ENCODE measurements around the gene PDXDC1.
A peak's percentile ranks its signal among the peaks of the same experiment; 100 is the strongest.
"Not testable (repeated sequence)": the region's sequence is repeated elsewhere in the genome, so short reads cannot be mapped to it uniquely, and the experiment has no call there.

Gene PDXDC1

DNA sequence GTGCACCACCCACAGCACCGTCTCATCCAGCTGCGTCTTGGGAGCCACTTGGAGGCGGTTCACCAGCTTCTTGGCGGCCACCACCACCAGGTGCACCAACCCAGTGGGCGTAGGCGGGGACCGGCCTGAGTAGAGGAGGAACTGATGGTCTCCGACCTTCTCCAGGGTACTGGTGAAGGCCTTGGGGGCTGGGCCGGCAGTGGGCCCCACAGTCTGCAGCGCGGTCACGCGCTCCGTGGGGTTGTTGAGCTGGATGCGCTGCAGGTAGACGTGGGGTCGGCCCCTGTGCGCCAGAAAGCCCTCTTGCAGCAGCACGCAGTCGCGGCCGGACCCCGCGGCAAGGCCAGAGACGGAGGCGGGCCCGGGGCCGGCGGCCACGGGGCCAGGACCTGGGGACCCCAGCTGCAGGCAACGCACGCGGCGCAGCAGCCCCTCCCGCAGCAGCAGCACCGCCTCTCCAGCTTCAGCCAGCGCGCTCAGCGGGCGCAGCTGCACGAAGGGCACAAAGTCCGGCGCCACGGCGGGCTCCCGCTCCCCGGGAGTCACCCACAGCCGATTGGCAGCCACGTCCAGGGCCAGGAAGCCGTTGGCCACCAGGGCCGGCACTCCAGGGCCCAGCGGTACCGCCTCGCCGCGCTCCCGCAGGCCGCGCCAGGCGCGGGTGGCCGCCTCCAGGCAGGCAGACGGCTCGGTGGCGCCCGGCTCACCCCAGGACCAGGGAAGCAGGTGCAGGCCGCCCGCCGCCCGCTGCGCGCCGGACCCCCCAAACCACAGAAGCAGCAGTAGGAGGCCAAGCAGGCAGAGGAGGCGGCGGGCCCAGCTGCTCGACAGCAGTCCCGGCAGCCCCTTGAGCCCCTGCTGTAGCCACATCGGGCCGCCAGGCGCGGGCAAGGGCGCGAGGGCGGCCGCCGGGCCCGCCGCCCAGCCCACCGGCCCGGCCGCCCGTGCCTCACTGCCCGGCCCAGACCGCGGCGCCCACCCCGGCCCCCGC, 14.8 kb downstream of the PDXDC1 start:
- H3K4me1 ChIP-seq (ENCODE audit: control insufficient read depth in 2 of 2, insufficient read depth in 2 of 2, low read length in 2 of 2); H3K9me3 ChIP-seq (ENCODE audit: control insufficient read depth in 2 of 2, low read length in 2 of 2); H3K4me3 ChIP-seq (ENCODE audit: low read length in 2 of 2); H3K27me3 ChIP-seq (ENCODE audit: control insufficient read depth in 2 of 2, insufficient read depth in 2 of 2, low read length in 2 of 2); H3K9ac ChIP-seq (ENCODE audit: low read depth in 1 of 2, low read length in 2 of 2); H3K27ac ChIP-seq (ENCODE audit: low read depth in 2 of 2, low read length in 2 of 2): not testable (repeated sequence)
- peaks cover 8 to 11% of the 10 kb centered on the region in 2 donors for H3K36me3 ChIP-seq (ENCODE audit: control insufficient read depth in 2 of 2, insufficient read depth in 2 of 2, low read length in 2 of 2)

GRCh38 chr16:14993277-14994151, 18.7 kb downstream of the PDXDC1 start:
- H3K27ac ChIP-seq (ENCODE audit: low read depth in 2 of 2, low read length in 2 of 2); H3K4me1 ChIP-seq (ENCODE audit: control insufficient read depth in 2 of 2, insufficient read depth in 2 of 2, low read length in 2 of 2); H3K9me3 ChIP-seq (ENCODE audit: control insufficient read depth in 2 of 2, low read length in 2 of 2); H3K27me3 ChIP-seq (ENCODE audit: control insufficient read depth in 2 of 2, insufficient read depth in 2 of 2, low read length in 2 of 2); H3K36me3 ChIP-seq (ENCODE audit: control insufficient read depth in 2 of 2, insufficient read depth in 2 of 2, low read length in 2 of 2); H3K4me3 ChIP-seq (ENCODE audit: low read length in 2 of 2); H3K9ac ChIP-seq (ENCODE audit: low read depth in 1 of 2, low read length in 2 of 2): not testable (repeated sequence)

GRCh38 chr16:14996702-14997101, 21.9 kb downstream of the PDXDC1 start:
- H3K4me1 ChIP-seq (ENCODE audit: control insufficient read depth in 2 of 2, insufficient read depth in 2 of 2, low read length in 2 of 2); H3K9ac ChIP-seq (ENCODE audit: low read depth in 1 of 2, low read length in 2 of 2); H3K27ac ChIP-seq (ENCODE audit: low read depth in 2 of 2, low read length in 2 of 2); H3K9me3 ChIP-seq (ENCODE audit: control insufficient read depth in 2 of 2, low read length in 2 of 2); H3K27me3 ChIP-seq (ENCODE audit: control insufficient read depth in 2 of 2, insufficient read depth in 2 of 2, low read length in 2 of 2); H3K4me3 ChIP-seq (ENCODE audit: low read length in 2 of 2): not testable (repeated sequence)
- H3K36me3 ChIP-seq (ENCODE audit: control insufficient read depth in 2 of 2, insufficient read depth in 2 of 2, low read length in 2 of 2) = peaks cover 9 to 12% of the 10 kb centered on the region in 2 donors

DNA sequence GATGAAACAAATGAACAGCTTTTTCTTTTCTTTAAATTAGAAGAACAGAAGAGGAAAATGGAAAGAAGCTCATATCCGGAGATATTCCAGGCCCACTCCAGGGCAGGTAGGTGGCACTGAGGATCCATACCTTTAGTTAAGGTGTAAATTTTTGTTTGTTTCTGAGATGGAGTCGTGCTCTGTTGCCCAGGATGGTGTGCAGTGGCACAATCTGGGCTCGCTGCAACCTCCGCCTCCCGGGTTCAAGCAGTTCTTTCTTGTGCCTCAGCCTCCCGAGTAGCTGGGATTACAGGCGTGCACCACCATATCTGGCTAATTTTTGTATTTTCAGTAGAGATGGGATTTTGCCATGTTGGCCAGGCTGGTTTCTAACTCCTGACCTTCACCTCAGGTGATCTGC, 23.5 kb downstream of the PDXDC1 start:
- not testable (repeated sequence) for H3K4me1 ChIP-seq (ENCODE audit: control insufficient read depth in 2 of 2, insufficient read depth in 2 of 2, low read length in 2 of 2); H3K27me3 ChIP-seq (ENCODE audit: control insufficient read depth in 2 of 2, insufficient read depth in 2 of 2, low read length in 2 of 2); H3K4me3 ChIP-seq (ENCODE audit: low read length in 2 of 2); H3K9ac ChIP-seq (ENCODE audit: low read depth in 1 of 2, low read length in 2 of 2); H3K27ac ChIP-seq (ENCODE audit: low read depth in 2 of 2, low read length in 2 of 2); H3K9me3 ChIP-seq (ENCODE audit: control insufficient read depth in 2 of 2, low read length in 2 of 2)
- H3K36me3 ChIP-seq (ENCODE audit: control insufficient read depth in 2 of 2, insufficient read depth in 2 of 2, low read length in 2 of 2) = peaks cover 9 to 12% of the 10 kb centered on the region in 2 donors

DNA sequence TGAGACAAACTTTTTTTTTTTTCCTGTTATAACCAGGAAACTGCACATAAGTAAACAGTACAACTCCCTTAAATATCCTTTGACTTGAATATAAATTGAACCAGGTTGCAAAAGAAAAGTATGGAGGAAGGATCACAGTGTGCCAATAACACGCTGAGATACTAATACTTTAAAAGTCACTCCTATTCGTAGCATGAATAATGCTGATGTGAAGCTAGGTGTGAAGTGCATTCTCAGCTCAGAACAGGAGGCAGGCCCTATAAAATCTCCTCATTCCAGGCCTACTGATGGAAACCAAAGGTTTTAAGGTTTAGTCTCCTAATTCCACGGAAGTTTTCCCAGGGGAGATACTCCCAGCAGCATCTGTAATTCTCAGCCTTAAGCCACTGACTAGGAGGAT, 25.0 kb downstream of the PDXDC1 start:
- H3K4me1 ChIP-seq (ENCODE audit: control insufficient read depth in 2 of 2, insufficient read depth in 2 of 2, low read length in 2 of 2); H3K4me3 ChIP-seq (ENCODE audit: low read length in 2 of 2); H3K9me3 ChIP-seq (ENCODE audit: control insufficient read depth in 2 of 2, low read length in 2 of 2); H3K27me3 ChIP-seq (ENCODE audit: control insufficient read depth in 2 of 2, insufficient read depth in 2 of 2, low read length in 2 of 2); H3K9ac ChIP-seq (ENCODE audit: low read depth in 1 of 2, low read length in 2 of 2): not testable (repeated sequence)
- peaks cover 11 to 18% of the 10 kb centered on the region in 2 donors for H3K36me3 ChIP-seq (ENCODE audit: control insufficient read depth in 2 of 2, insufficient read depth in 2 of 2, low read length in 2 of 2)
- peak overlapping the region; percentile 67 to 76 for H3K27ac ChIP-seq (ENCODE audit: low read depth in 2 of 2, low read length in 2 of 2)

- H3K4me1 ChIP-seq (ENCODE audit: control insufficient read depth in 2 of 2, insufficient read depth in 2 of 2, low read length in 2 of 2); H3K27me3 ChIP-seq (ENCODE audit: control insufficient read depth in 2 of 2, insufficient read depth in 2 of 2, low read length in 2 of 2); H3K27ac ChIP-seq (ENCODE audit: low read depth in 2 of 2, low read length in 2 of 2); H3K9ac ChIP-seq (ENCODE audit: low read depth in 1 of 2, low read length in 2 of 2); H3K9me3 ChIP-seq (ENCODE audit: control insufficient read depth in 2 of 2, low read length in 2 of 2); H3K4me3 ChIP-seq (ENCODE audit: low read length in 2 of 2): not testable (repeated sequence)
- peaks cover 17 to 27% of the 10 kb centered on the region in 2 donors for H3K36me3 ChIP-seq (ENCODE audit: control insufficient read depth in 2 of 2, insufficient read depth in 2 of 2, low read length in 2 of 2)
Observed at GRCh38 chr16:15002448-15002847, 27.6 kb downstream of the PDXDC1 start.

- H3K4me1 ChIP-seq (ENCODE audit: control insufficient read depth in 2 of 2, insufficient read depth in 2 of 2, low read length in 2 of 2); H3K9ac ChIP-seq (ENCODE audit: low read depth in 1 of 2, low read length in 2 of 2); H3K4me3 ChIP-seq (ENCODE audit: low read length in 2 of 2); H3K27ac ChIP-seq (ENCODE audit: low read depth in 2 of 2, low read length in 2 of 2); H3K9me3 ChIP-seq (ENCODE audit: control insufficient read depth in 2 of 2, low read length in 2 of 2); H3K27me3 ChIP-seq (ENCODE audit: control insufficient read depth in 2 of 2, insufficient read depth in 2 of 2, low read length in 2 of 2): not testable (repeated sequence)
- peaks cover 24 to 35% of the 10 kb centered on the region in 2 donors for H3K36me3 ChIP-seq (ENCODE audit: control insufficient read depth in 2 of 2, insufficient read depth in 2 of 2, low read length in 2 of 2)
Observed at GRCh38 chr16:15005357-15006132, 30.7 kb downstream of the PDXDC1 start.

DNA sequence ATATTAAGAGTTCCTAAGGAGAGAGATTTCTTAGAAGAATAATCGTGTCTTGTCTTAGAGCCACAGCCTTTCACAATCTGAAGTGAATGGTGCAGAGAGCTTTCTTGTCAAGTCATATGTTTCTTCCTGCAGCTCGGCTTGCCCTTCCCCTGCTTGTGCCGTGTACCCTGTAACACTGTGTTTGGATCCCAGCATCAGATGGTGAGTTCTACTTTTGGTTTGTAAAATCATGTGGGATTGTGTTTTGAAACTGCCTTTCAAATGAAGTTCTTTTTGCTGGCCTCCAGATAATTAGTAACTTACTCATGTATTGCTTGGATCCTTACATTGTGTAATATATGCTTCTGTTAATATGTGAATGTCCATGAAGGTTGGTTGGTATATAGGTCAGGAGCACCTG, 33.8 kb downstream of the PDXDC1 start:
- not testable (repeated sequence) for H3K4me3 ChIP-seq (ENCODE audit: low read length in 2 of 2); H3K27ac ChIP-seq (ENCODE audit: low read depth in 2 of 2, low read length in 2 of 2); H3K9me3 ChIP-seq (ENCODE audit: control insufficient read depth in 2 of 2, low read length in 2 of 2); H3K9ac ChIP-seq (ENCODE audit: low read depth in 1 of 2, low read length in 2 of 2); H3K27me3 ChIP-seq (ENCODE audit: control insufficient read depth in 2 of 2, insufficient read depth in 2 of 2, low read length in 2 of 2); H3K4me1 ChIP-seq (ENCODE audit: control insufficient read depth in 2 of 2, insufficient read depth in 2 of 2, low read length in 2 of 2)
- H3K36me3 ChIP-seq (ENCODE audit: control insufficient read depth in 2 of 2, insufficient read depth in 2 of 2, low read length in 2 of 2) = peaks cover 31 to 42% of the 10 kb centered on the region in 2 donors

DNA sequence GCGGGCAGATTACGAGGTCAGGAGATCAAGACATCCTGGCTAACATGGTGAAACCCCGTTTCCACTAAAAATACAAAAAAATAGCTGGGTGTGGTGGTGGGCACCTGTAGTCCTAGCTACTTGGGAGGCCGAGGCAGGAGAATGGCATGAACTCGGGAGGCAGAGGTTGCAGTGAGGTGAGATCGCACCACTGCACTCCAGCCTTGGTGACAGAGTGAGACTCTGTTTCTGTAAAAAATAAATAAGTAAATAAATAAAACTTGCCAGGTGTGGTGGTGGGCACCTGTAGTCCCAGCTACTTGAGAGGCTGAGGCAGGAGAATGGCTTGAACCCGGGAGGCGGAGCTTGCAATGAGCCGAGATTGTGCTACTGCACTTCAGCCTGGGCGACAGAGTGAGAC, 38.1 kb downstream of the PDXDC1 start:
- H3K4me1 ChIP-seq (ENCODE audit: control insufficient read depth in 2 of 2, insufficient read depth in 2 of 2, low read length in 2 of 2); H3K9me3 ChIP-seq (ENCODE audit: control insufficient read depth in 2 of 2, low read length in 2 of 2); H3K4me3 ChIP-seq (ENCODE audit: low read length in 2 of 2); H3K27me3 ChIP-seq (ENCODE audit: control insufficient read depth in 2 of 2, insufficient read depth in 2 of 2, low read length in 2 of 2); H3K9ac ChIP-seq (ENCODE audit: low read depth in 1 of 2, low read length in 2 of 2); H3K27ac ChIP-seq (ENCODE audit: low read depth in 2 of 2, low read length in 2 of 2): not testable (repeated sequence)
- peaks cover 40 to 41% of the 10 kb centered on the region in 2 donors for H3K36me3 ChIP-seq (ENCODE audit: control insufficient read depth in 2 of 2, insufficient read depth in 2 of 2, low read length in 2 of 2)
